Measurements from ENCODE around the gene ARGFX.
A peak's percentile ranks its signal among the peaks of the same experiment; 100 is the strongest.

The ARGFX gene

GRCh38 chr3:121567649-121568048 is at the start of gene ARGFX:
Gene ARGFX, plus strand, starts transcription at chr3:121567949. Its CDS starts 2,765 bp downstream, at chr3:121570714.
- no peak for TF ChIP-seq GATA1 (IDR thresholded peaks at IDR 0.05; ENCODE audit: low read depth, low read length)
- TF ChIP-seq POLR2A (IDR thresholded peaks at IDR 0.05; ENCODE audit: low read length) = no peak
- no peak for DNase-seq

- TF ChIP-seq GATA1 (IDR thresholded peaks at IDR 0.05; ENCODE audit: low read depth, low read length) = no peak
- TF ChIP-seq POLR2A (IDR thresholded peaks at IDR 0.05; ENCODE audit: low read length) = no peak
- DNase-seq = no peak
Measured at GRCh38 chr3:121517953-121518655, 49.6 kb upstream of the ARGFX start.

GRCh38 chr3:121520510-121520909 is 47.2 kb upstream of the ARGFX start:
- TF ChIP-seq GATA1 (IDR thresholded peaks at IDR 0.05; ENCODE audit: low read depth, low read length) (no peak), POLR2A (IDR thresholded peaks at IDR 0.05; ENCODE audit: low read length) (no peak)
- no peak for DNase-seq

GRCh38 chr3:121529308-121529707 is 38.4 kb upstream of the ARGFX start:
- no peak for DNase-seq
- TF ChIP-seq POLR2A (IDR thresholded peaks at IDR 0.05; ENCODE audit: low read length) (no peak), GATA1 (IDR thresholded peaks at IDR 0.05; ENCODE audit: low read depth, low read length) (no peak)

GRCh38 chr3:121531269-121531668 is 36.5 kb upstream of the ARGFX start:
- no peak for TF ChIP-seq POLR2A (IDR thresholded peaks at IDR 0.05; ENCODE audit: low read length)
- no peak for TF ChIP-seq GATA1 (IDR thresholded peaks at IDR 0.05; ENCODE audit: low read depth, low read length)
- no peak for DNase-seq

GRCh38 chr3:121542924-121543323 is 24.8 kb upstream of the ARGFX start:
- DNase-seq = no peak
- TF ChIP-seq POLR2A (IDR thresholded peaks at IDR 0.05; ENCODE audit: low read length) = no peak

- TF ChIP-seq GATA1 (IDR thresholded peaks at IDR 0.05; ENCODE audit: low read depth, low read length) (no peak), POLR2A (IDR thresholded peaks at IDR 0.05; ENCODE audit: low read length) (no peak)
- DNase-seq = peak; percentile 73 to 78
Measured at GRCh38 chr3:121545049-121545573, 22.6 kb upstream of the ARGFX start.

- TF ChIP-seq GATA1 (IDR thresholded peaks at IDR 0.05; ENCODE audit: low read depth, low read length) = no peak
- peak; percentile 91 for TF ChIP-seq POLR2A (IDR thresholded peaks at IDR 0.05; ENCODE audit: low read length)
- DNase-seq = peak; percentile 95 to 96
Measured at GRCh38 chr3:121545574-121546455, 21.9 kb upstream of the ARGFX start, which contains the start of gene POLQ. Gene POLQ, minus strand, starts transcription at chr3:121545988. Its CDS starts 111 bp downstream, at chr3:121545877.

GRCh38 chr3:121552379-121552778 is 15.4 kb upstream of the ARGFX start:
- DNase-seq = no peak
- no peak for TF ChIP-seq POLR2A (IDR thresholded peaks at IDR 0.05; ENCODE audit: low read length)
- no peak for TF ChIP-seq GATA1 (IDR thresholded peaks at IDR 0.05; ENCODE audit: low read depth, low read length)

GRCh38 chr3:121552797-121553196 is 15.0 kb upstream of the ARGFX start:
- no peak for DNase-seq
- TF ChIP-seq GATA1 (IDR thresholded peaks at IDR 0.05; ENCODE audit: low read depth, low read length) = no peak
- no peak for TF ChIP-seq POLR2A (IDR thresholded peaks at IDR 0.05; ENCODE audit: low read length)

GRCh38 chr3:121557426-121557934 is 10.3 kb upstream of the ARGFX start:
- TF ChIP-seq POLR2A (IDR thresholded peaks at IDR 0.05; ENCODE audit: low read length) (no peak), GATA1 (IDR thresholded peaks at IDR 0.05; ENCODE audit: low read depth, low read length) (no peak)
- DNase-seq = no peak

- TF ChIP-seq GATA1 (IDR thresholded peaks at IDR 0.05; ENCODE audit: low read depth, low read length) (no peak), POLR2A (IDR thresholded peaks at IDR 0.05; ENCODE audit: low read length) (no peak)
- no peak for DNase-seq
Measured at GRCh38 chr3:121562148-121562547, 5.6 kb upstream of the ARGFX start.

- TF ChIP-seq POLR2A (IDR thresholded peaks at IDR 0.05; ENCODE audit: low read length) (no peak), GATA1 (IDR thresholded peaks at IDR 0.05; ENCODE audit: low read depth, low read length) (no peak)
- DNase-seq = no peak
Measured at GRCh38 chr3:121566773-121567172, 976 bp upstream of the ARGFX start.

GRCh38 chr3:121574449-121574848 is 6.7 kb downstream of the ARGFX start:
- DNase-seq = peak; percentile 64 to 75
- no peak for TF ChIP-seq GATA1 (IDR thresholded peaks at IDR 0.05; ENCODE audit: low read depth, low read length)
- no peak for TF ChIP-seq POLR2A (IDR thresholded peaks at IDR 0.05; ENCODE audit: low read length)

Measured in erythroblast (primary cell).